OCI-LY7 (cell line): Measurements from ENCODE around the gene TNNT1. TPM values are rescaled to one million over a fixed set of nuclear protein-coding genes. Genes with fewer than 3 reads are reported as not detected.
A peak's percentile ranks its signal among the peaks of the same experiment; 100 is the strongest.

ENCODE experiments used
- BruUV-seq: library from RNA; stranded (reverse); fragments of 400-500 nt; replicated peaks from 2 replicates; lab custom pipeline; 2021; lab: Mats Ljungman, UMichigan
- CTCF ChIA-PET: fragments of 300-600 bp; sonication (Branson Sonifier 250); formaldehyde crosslinking; loops from one replicate; lab custom pipeline; 2022; ENCODE audit warnings: antibody characterized with exemption; ENCODE audit not compliant: unreplicated experiment; lab: Charles Lee
- POLR2A ChIA-PET: fragments of 300-600 bp; sonication (Branson Sonifier 250); formaldehyde crosslinking; loops from one replicate; lab custom pipeline; 2022; ENCODE audit warnings: antibody characterized with exemption; lab: Charles Lee
- DNase-seq: peaks from one replicate; pipeline ENCODE4 v3.0.0-alpha.2; 2015; ENCODE audit warnings: low spot score
- H2AFZ ChIP-seq: fragments of 200-600 bp; sonication (generic), shearing (Covaris generic); 2 replicates; pipeline ENCODE4 v1.6.1; 2014; ENCODE audit warnings: mild to moderate bottlenecking, antibody characterized with exemption, low read length, moderate library complexity
- H3K27ac ChIP-seq: fragments of 200-600 bp; sonication (generic); 2 replicates; pipeline ENCODE4 v1.5.1; 2014; ENCODE audit warnings: mixed run types, low read depth, mild to moderate bottlenecking, moderate library complexity, low read length, inconsistent platforms; ENCODE audit not compliant: poor library complexity, severe bottlenecking
- H3K36me3 ChIP-seq: fragments of 200-600 bp; sonication (generic); 2 replicates; pipeline ENCODE4 v1.6.1; 2014; ENCODE audit warnings: mild to moderate bottlenecking, antibody characterized with exemption, low read length, moderate library complexity, mixed read lengths; ENCODE audit not compliant: insufficient read depth
- H3K4me1 ChIP-seq: fragments of 200-600 bp; sonication (generic); 2 replicates; pipeline ENCODE4 v1.5.1; 2014; ENCODE audit warnings: mild to moderate bottlenecking, low read length; ENCODE audit not compliant: insufficient read depth, poor library complexity, severe bottlenecking
- H3K4me2 ChIP-seq: fragments of 200-600 bp; sonication (generic); 2 replicates; pipeline ENCODE4 v1.6.1; 2014; ENCODE audit warnings: mild to moderate bottlenecking, low read length
- H3K4me3 ChIP-seq: fragments of 200-600 bp; sonication (generic); 2 replicates; pipeline ENCODE4 v1.5.1; 2014; ENCODE audit warnings: mild to moderate bottlenecking, low read depth, low read length; ENCODE audit not compliant: poor library complexity, severe bottlenecking
- H3K79me2 ChIP-seq: fragments of 200-600 bp; sonication (generic); 2 replicates; pipeline ENCODE4 v1.6.1; 2016; ENCODE audit warnings: low read depth, mild to moderate bottlenecking, low read length, moderate library complexity, mixed read lengths; ENCODE audit not compliant: insufficient read depth
- H3K9me2 ChIP-seq: fragments of 200-600 bp; sonication (generic); 2 replicates; pipeline ENCODE4 v1.6.1; 2016; ENCODE audit warnings: mild to moderate bottlenecking, low read length, mixed read lengths; ENCODE audit not compliant: insufficient read depth
- H3K9me3 ChIP-seq: fragments of 200-600 bp; sonication (generic); 2 replicates; pipeline ENCODE4 v1.6.1; 2014; ENCODE audit warnings: mild to moderate bottlenecking, mixed run types, low read length, mixed read lengths
- H4K20me1 ChIP-seq: fragments of 200-600 bp; sonication (generic); 2 replicates; pipeline ENCODE4 v1.6.1; 2014; ENCODE audit warnings: mild to moderate bottlenecking, antibody characterized with exemption, low read length, moderate library complexity, mixed read lengths; ENCODE audit not compliant: insufficient read depth
- EZH2phosphoT487 ChIP-seq: fragments of 200-600 bp; sonication (generic); IDR thresholded peaks from 2 replicates; pipeline ENCODE4 v1.6.1; 2018; ENCODE audit warnings: low read depth, borderline replicate concordance, mild to moderate bottlenecking, mixed run types, antibody characterized with exemption, low read length, moderate library complexity, mixed read lengths
- intact Hi-C: fragments of 100-400 bp; cut with micrococcal nuclease; formaldehyde crosslinking; loops from one replicate; pipeline ENCODE4 v1.10.0; 2022; ENCODE audit not compliant: unreplicated experiment
- total RNA-seq, 2 experiments: library from RNA; depleted of rRNA in 1 of 2; stranded (reverse); fragments of >200 nt in 1 of 2; shearing (Covaris generic) in 1 of 2; gene quantifications; 2 replicates each; pipeline ENCODE4 v1.2.3, GENCODE V29; 2014 to 2022
- TF ChIP-seq, protein P1 (sequence below): fragments of 200-600 bp; sonication (generic); conservative IDR thresholded peaks from 2 replicates; pipeline ENCODE4 v1.5.1; 2014; ENCODE audit warnings: mild to moderate bottlenecking, antibody characterized with exemption, low read length, moderate library complexity, mixed read lengths

TNNT1 gene
- total RNA-seq, 2 experiments from 2014 or later: 11.2 to 21.9 TPM

- H3K79me2 ChIP-seq: no peaks in the 10 kb centered on the region
- H3K4me3 ChIP-seq: peak overlapping the region; percentile 47
- no peaks in the 10 kb centered on the region for H3K9me3 ChIP-seq
- ChIA-PET POLR2A (interaction anchor here (0.5 to 0.8 kb wide), 2 partner anchors 10 to 89 kb away, joined by 3 to 4 read pairs; no protein-coding TSS in a partner anchor), CTCF (no interaction called here)
- no peak for TF ChIP-seq EZH2phosphoT487
- TF ChIP-seq, protein P1, sequence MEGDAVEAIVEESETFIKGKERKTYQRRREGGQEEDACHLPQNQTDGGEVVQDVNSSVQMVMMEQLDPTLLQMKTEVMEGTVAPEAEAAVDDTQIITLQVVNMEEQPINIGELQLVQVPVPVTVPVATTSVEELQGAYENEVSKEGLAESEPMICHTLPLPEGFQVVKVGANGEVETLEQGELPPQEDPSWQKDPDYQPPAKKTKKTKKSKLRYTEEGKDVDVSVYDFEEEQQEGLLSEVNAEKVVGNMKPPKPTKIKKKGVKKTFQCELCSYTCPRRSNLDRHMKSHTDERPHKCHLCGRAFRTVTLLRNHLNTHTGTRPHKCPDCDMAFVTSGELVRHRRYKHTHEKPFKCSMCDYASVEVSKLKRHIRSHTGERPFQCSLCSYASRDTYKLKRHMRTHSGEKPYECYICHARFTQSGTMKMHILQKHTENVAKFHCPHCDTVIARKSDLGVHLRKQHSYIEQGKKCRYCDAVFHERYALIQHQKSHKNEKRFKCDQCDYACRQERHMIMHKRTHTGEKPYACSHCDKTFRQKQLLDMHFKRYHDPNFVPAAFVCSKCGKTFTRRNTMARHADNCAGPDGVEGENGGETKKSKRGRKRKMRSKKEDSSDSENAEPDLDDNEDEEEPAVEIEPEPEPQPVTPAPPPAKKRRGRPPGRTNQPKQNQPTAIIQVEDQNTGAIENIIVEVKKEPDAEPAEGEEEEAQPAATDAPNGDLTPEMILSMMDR: peak; percentile 68
- DNase-seq: peak; percentile 46
- H3K36me3 ChIP-seq: no peaks in the 10 kb centered on the region
- peaks cover 7% of the 10 kb centered on the region for H3K4me1 ChIP-seq
- no peaks in the 10 kb centered on the region for H4K20me1 ChIP-seq
- H3K4me2 ChIP-seq: peak overlapping the region; percentile 55
- H3K27ac ChIP-seq: no peak overlapping the region
- intact Hi-C loops: loop anchor here (2.0 kb wide), 1 partner anchor 85 kb away; no protein-coding TSS in a partner anchor
- no peaks in the 10 kb centered on the region for H3K9me2 ChIP-seq
- peak overlapping the region; percentile 32; the same call in 1 of the 2 replicates for H2AFZ ChIP-seq
- BruUV-seq: no TSS peak
These were observed 17.0 kb upstream of the TNNT1 start for GRCh38 chr19:55165952-55166529.

DNA sequence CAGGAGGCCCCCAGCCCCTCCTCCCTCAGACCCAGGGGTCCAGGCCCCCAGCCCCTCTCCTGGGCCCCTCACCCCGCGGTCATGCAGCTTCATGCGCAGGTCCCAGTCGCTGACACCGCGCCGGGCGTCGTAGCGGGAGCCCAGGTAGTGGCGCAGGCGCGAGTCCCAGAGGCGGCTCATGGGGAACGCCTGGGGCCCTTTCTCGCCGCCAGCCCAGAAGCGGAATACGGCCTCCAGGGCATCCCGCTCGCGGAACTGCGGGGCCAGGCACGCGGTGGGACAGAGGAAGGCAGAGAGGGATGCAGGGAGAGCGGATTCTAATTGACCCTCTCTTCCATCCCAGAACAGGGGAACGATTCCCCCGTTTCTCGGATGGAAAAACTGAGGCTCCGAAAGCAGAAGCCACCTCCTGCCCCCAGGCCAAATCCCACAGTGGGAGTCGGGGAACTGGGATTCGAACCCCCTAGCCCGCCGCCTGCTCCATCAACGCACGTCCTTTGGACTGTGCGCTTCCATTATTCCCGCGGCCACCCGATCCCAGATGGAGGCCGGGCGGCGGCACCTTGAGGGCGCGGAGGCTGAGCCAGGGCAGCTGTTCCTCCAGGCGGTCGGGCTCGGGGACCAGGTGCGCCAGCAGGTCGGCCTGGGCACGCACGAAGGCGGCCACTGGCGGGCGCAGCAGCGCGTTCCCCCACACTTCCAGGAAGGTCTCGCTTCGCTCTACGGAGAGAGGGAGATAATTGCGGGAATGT is 12.7 kb upstream of the TNNT1 start:
- peaks cover 6% of the 10 kb centered on the region for H3K4me1 ChIP-seq
- H2AFZ ChIP-seq: no peak overlapping the region
- intact Hi-C loops: loop anchor here (5.0 kb wide), 1 partner anchor 279 kb away; no protein-coding TSS in a partner anchor
- no peaks in the 10 kb centered on the region for H3K9me2 ChIP-seq
- no peak overlapping the region for H3K4me2 ChIP-seq
- no peak overlapping the region for H3K4me3 ChIP-seq
- no peaks in the 10 kb centered on the region for H4K20me1 ChIP-seq
- no peak overlapping the region for H3K27ac ChIP-seq
- no peak for TF ChIP-seq EZH2phosphoT487
- TF ChIP-seq, protein P1: no peak
- H3K79me2 ChIP-seq: no peaks in the 10 kb centered on the region
- DNase-seq: no peak
- ChIA-PET POLR2A (no interaction called here), CTCF (interaction anchor here (1.5 kb wide), 1 partner anchor 10 kb away, joined by 3 read pairs; no protein-coding TSS in a partner anchor)
- H3K36me3 ChIP-seq: no peaks in the 10 kb centered on the region
- no peaks in the 10 kb centered on the region for H3K9me3 ChIP-seq
- no TSS peak for BruUV-seq
